Loucy (cell line): ENCODE measurements around the gene SSC4D.

Experiments used
- H2AFZ ChIP-seq: fragments of 200-600 bp; sonication (generic); 2 replicates; pipeline ENCODE4 v1.6.0; 2016; ENCODE audit warnings: antibody characterized with exemption, mild to moderate bottlenecking, low read length, moderate library complexity
- H3F3A ChIP-seq: fragments of 200-600 bp; 2 replicates; pipeline ENCODE4 v1.6.0; 2016; ENCODE audit warnings: antibody characterized with exemption, low read depth, mild to moderate bottlenecking
- H3K27me3 ChIP-seq: fragments of 200-600 bp; sonication (generic); 2 replicates; pipeline ENCODE4 v1.6.1; 2014; ENCODE audit warnings: low read length, mild to moderate bottlenecking; ENCODE audit not compliant: insufficient read depth, poor library complexity, severe bottlenecking
- H3K36me3 ChIP-seq: fragments of 200-600 bp; sonication (generic); 2 replicates; pipeline ENCODE4 v1.6.1; 2016; ENCODE audit warnings: low read length; ENCODE audit not compliant: insufficient read depth
- H3K4me1 ChIP-seq: fragments of 200-600 bp; sonication (generic); 2 replicates; pipeline ENCODE4 v1.5.1; 2014; ENCODE audit warnings: low read length, mild to moderate bottlenecking; ENCODE audit not compliant: insufficient read depth, poor library complexity, severe bottlenecking
- H3K4me2 ChIP-seq: fragments of 200-600 bp; sonication (generic); 2 replicates; pipeline ENCODE4 v1.6.0; 2014; ENCODE audit warnings: antibody characterized with exemption, low read length, low read depth, mild to moderate bottlenecking; ENCODE audit not compliant: poor library complexity, severe bottlenecking
- H3K4me3 ChIP-seq: fragments of 200-600 bp; sonication (generic); 2 replicates; pipeline ENCODE4 v1.5.1; 2014; ENCODE audit warnings: low read length, mild to moderate bottlenecking, mixed read lengths; ENCODE audit not compliant: poor library complexity, severe bottlenecking
- H3K79me2 ChIP-seq: fragments of 200-600 bp; sonication (generic); 2 replicates; pipeline ENCODE4 v1.6.1; 2014; ENCODE audit warnings: low read length; ENCODE audit not compliant: insufficient read depth
- H3K9ac ChIP-seq: fragments of 200-600 bp; sonication (generic); 2 replicates; pipeline ENCODE4 v1.6.0; 2014; ENCODE audit warnings: mild to moderate bottlenecking, low read depth, low read length, moderate library complexity; ENCODE audit not compliant: poor library complexity, severe bottlenecking
- H3K9me2 ChIP-seq: fragments of 200-600 bp; sonication (generic); replicated peaks from 2 replicates; pipeline ENCODE4 v1.6.1; 2016; ENCODE audit warnings: low read depth, low read length, mixed read lengths
- H3K9me3 ChIP-seq: fragments of 200-600 bp; sonication (generic); 2 replicates; pipeline ENCODE4 v1.6.1; 2014; ENCODE audit warnings: mild to moderate bottlenecking, antibody characterized with exemption, low read length, low read depth; ENCODE audit not compliant: insufficient read depth
- H4K20me1 ChIP-seq: fragments of 200-600 bp; sonication (generic); 2 replicates; pipeline ENCODE4 v1.6.0; 2014; ENCODE audit warnings: antibody characterized with exemption, low read length, mild to moderate bottlenecking; ENCODE audit not compliant: insufficient read depth, poor library complexity, severe bottlenecking
- CTCF ChIP-seq: fragments of 200-600 bp; sonication (generic); conservative IDR thresholded peaks from 2 replicates; pipeline ENCODE4 v1.5.1; 2014; ENCODE audit warnings: mild to moderate bottlenecking, antibody characterized with exemption, low read length
- EZH2phosphoT487 ChIP-seq: fragments of 200-600 bp; IDR thresholded peaks from 2 replicates; pipeline ENCODE4 v1.6.1; 2018; ENCODE audit warnings: antibody characterized with exemption, mild to moderate bottlenecking, moderate library complexity, borderline replicate concordance

Gene SSC4D

GRCh38 chr7:76386691-76387260 is 22.7 kb downstream of the SSC4D start:
- H3K4me2 ChIP-seq = no peak overlapping the region
- no peaks in the 10 kb centered on the region for H3K79me2 ChIP-seq
- no peak overlapping the region for H3K9ac ChIP-seq
- H3K9me3 ChIP-seq = no peaks in the 10 kb centered on the region
- no peaks in the 10 kb centered on the region for H3K9me2 ChIP-seq
- TF ChIP-seq EZH2phosphoT487 (no peak), CTCF (no peak)
- H3F3A ChIP-seq = no peaks in the 10 kb centered on the region
- H2AFZ ChIP-seq = no peak overlapping the region
- H3K4me3 ChIP-seq = no peak overlapping the region
- no peaks in the 10 kb centered on the region for H3K36me3 ChIP-seq
- no peaks in the 10 kb centered on the region for H3K27me3 ChIP-seq
- H4K20me1 ChIP-seq = no peaks in the 10 kb centered on the region
- peaks cover 7% of the 10 kb centered on the region for H3K4me1 ChIP-seq

- Histone ChIP-seq H3K36me3 (no peaks in the 10 kb centered on the region), H3K9ac (no peak overlapping the region), H3F3A (no peaks in the 10 kb centered on the region), H4K20me1 (no peaks in the 10 kb centered on the region), H3K4me1 (no peaks in the 10 kb centered on the region), H3K27me3 (no peaks in the 10 kb centered on the region), H2AFZ (no peak overlapping the region), H3K9me2 (no peaks in the 10 kb centered on the region), H3K9me3 (no peaks in the 10 kb centered on the region), H3K4me3 (no peak overlapping the region), H3K4me2 (no peak overlapping the region), H3K79me2 (no peaks in the 10 kb centered on the region)
- no peak for TF ChIP-seq EZH2phosphoT487
- no peak for TF ChIP-seq CTCF
These were observed 26.2 kb downstream of the SSC4D start for GRCh38 chr7:76383089-76383944.

DNA sequence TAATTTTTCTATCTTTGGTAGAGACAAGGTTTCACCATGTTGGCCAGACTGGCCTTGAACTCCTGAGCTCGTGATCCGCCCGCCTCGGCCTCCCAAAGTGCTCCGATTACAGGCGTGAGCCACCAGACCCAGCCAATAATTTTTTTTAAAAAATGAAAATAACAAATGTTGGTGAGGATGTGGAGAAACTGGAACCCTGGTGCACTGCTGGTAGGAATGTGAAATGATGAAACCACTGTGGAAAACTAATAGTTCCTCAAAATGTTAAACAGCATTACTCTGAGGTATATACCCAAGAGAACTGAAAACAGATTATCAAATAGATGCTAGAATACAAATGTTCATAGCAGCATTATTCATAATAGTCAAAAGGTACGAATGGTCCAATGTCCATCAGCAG is 27.7 kb downstream of the SSC4D start:
- Histone ChIP-seq H4K20me1 (no peaks in the 10 kb centered on the region), H3K27me3 (no peaks in the 10 kb centered on the region), H3K9ac (no peak overlapping the region), H3K4me2 (no peak overlapping the region), H3K9me2 (no peaks in the 10 kb centered on the region), H3K79me2 (no peaks in the 10 kb centered on the region), H2AFZ (no peak overlapping the region), H3F3A (no peaks in the 10 kb centered on the region), H3K36me3 (no peaks in the 10 kb centered on the region), H3K4me3 (no peak overlapping the region), H3K9me3 (no peaks in the 10 kb centered on the region), H3K4me1 (no peaks in the 10 kb centered on the region)
- TF ChIP-seq EZH2phosphoT487 (no peak), CTCF (no peak)
